C4-2B (cell line): ENCODE data around the gene ZFHX2.

Experiments used
- ZFX ChIP-seq: fragments of 450-650 bp; IDR thresholded peaks from 2 replicates; pipeline ENCODE4 v1.6.1; 2017
- TF ChIP-seq, protein P1 (sequence below): fragments of 450-650 bp; conservative IDR thresholded peaks from 2 replicates; pipeline ENCODE4 v1.5.1; 2017; ENCODE audit warnings: mild to moderate bottlenecking

DNA sequence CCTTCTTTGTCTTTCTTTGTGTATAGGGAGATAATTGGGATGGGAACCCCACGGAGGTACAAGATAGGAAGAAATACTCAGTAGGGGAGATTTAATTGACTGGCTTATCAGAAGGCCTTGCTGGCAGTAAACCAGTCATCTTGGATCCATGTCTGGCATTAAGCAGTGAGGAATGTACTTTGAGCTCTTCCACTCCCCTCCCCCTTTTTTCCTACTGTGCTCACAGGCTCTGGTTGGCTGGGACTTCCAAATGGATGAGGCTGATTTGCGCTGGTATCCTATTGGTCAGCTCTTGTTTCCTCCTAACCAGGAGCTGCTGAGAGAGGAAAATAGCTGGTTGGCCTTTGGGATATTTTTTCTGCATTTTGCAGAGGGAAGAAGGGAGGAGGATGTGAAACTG, 57.3 kb downstream of the ZFHX2 start:
- TF ChIP-seq, protein P1, sequence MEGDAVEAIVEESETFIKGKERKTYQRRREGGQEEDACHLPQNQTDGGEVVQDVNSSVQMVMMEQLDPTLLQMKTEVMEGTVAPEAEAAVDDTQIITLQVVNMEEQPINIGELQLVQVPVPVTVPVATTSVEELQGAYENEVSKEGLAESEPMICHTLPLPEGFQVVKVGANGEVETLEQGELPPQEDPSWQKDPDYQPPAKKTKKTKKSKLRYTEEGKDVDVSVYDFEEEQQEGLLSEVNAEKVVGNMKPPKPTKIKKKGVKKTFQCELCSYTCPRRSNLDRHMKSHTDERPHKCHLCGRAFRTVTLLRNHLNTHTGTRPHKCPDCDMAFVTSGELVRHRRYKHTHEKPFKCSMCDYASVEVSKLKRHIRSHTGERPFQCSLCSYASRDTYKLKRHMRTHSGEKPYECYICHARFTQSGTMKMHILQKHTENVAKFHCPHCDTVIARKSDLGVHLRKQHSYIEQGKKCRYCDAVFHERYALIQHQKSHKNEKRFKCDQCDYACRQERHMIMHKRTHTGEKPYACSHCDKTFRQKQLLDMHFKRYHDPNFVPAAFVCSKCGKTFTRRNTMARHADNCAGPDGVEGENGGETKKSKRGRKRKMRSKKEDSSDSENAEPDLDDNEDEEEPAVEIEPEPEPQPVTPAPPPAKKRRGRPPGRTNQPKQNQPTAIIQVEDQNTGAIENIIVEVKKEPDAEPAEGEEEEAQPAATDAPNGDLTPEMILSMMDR, result no peak
- TF ChIP-seq ZFX, result no peak
